ENCODE measurements around the gene TGIF2. TPM values are rescaled to one million over a fixed set of nuclear protein-coding genes. Genes with fewer than 3 reads are reported as not detected.

TGIF2 gene
- total and polyA plus RNA-seq, 9 of the 15 experiments (the other 6 are each of a cell fraction or from before 2014, with no cell fraction given): 6.8 to 27.8 (median 15.7) TPM

- TF ChIP-seq, protein P1, sequence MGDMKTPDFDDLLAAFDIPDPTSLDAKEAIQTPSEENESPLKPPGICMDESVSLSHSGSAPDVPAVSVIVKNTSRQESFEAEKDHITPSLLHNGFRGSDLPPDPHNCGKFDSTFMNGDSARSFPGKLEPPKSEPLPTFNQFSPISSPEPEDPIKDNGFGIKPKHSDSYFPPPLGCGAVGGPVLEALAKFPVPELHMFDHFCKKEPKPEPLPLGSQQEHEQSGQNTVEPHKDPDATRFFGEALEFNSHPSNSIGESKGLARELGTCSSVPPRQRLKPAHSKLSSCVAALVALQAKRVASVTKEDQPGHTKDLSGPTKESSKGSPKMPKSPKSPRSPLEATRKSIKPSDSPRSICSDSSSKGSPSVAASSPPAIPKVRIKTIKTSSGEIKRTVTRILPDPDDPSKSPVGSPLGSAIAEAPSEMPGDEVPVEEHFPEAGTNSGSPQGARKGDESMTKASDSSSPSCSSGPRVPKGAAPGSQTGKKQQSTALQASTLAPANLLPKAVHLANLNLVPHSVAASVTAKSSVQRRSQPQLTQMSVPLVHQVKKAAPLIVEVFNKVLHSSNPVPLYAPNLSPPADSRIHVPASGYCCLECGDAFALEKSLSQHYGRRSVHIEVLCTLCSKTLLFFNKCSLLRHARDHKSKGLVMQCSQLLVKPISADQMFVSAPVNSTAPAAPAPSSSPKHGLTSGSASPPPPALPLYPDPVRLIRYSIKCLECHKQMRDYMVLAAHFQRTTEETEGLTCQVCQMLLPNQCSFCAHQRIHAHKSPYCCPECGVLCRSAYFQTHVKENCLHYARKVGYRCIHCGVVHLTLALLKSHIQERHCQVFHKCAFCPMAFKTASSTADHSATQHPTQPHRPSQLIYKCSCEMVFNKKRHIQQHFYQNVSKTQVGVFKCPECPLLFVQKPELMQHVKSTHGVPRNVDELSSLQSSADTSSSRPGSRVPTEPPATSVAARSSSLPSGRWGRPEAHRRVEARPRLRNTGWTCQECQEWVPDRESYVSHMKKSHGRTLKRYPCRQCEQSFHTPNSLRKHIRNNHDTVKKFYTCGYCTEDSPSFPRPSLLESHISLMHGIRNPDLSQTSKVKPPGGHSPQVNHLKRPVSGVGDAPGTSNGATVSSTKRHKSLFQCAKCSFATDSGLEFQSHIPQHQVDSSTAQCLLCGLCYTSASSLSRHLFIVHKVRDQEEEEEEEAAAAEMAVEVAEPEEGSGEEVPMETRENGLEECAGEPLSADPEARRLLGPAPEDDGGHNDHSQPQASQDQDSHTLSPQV (IDR thresholded peaks at IDR 0.05): peak; percentile 93
- TF ChIP-seq ZNF175 (CRISPR knock-in tag; IDR thresholded peaks at IDR 0.05; ENCODE audit: low read depth): no peak; the same call in 1 of the 2 replicates
- peak; percentile 93 for TF ChIP-seq VEZF1 (CRISPR knock-in tag; IDR thresholded peaks at IDR 0.05)
- peak; percentile 0 for TF ChIP-seq CHD1 (IDR thresholded peaks at IDR 0.05; ENCODE audit: low read length)
Observed at GRCh38 chr20:36573103-36573797, at the start of gene TGIF2 (continued).

All from K562 (cell line).